Measurements from ENCODE around the gene ZMAT5. TPM values are rescaled to one million over a fixed set of nuclear protein-coding genes. Genes with fewer than 3 reads are reported as not detected.

The ZMAT5 gene
- total RNA-seq, 1 experiment from 2014 or later, result 16.0 TPM

GRCh38 chr22:29715240-29715639 lies 51.6 kb downstream of the ZMAT5 start:
- no TSS peak for BruUV-seq (replicated peaks)
- Histone ChIP-seq H3K36me3 (ENCODE audit: control insufficient read depth in 1 of 2, insufficient read depth in 2 of 2, low read length in 2 of 2) (no peaks in the 10 kb centered on the region), H3K9me3 (ENCODE audit: control insufficient read depth in 1 of 2, insufficient read depth in 1 of 2, low read depth in 1 of 2, low read length in 2 of 2) (no peaks in the 10 kb centered on the region), H3K4me2 (ENCODE audit: low read length) (no peak overlapping the region), H3K4me3 (replicated peaks in 1 of 2; ENCODE audit: low read depth in 1 of 2, low read length in 2 of 2) (no peak overlapping the region), H3K9me2 (ENCODE audit: insufficient read depth) (no peaks in the 10 kb centered on the region), H4K20me1 (ENCODE audit: insufficient read depth) (no peaks in the 10 kb centered on the region), H3K27me3 (ENCODE audit: insufficient read depth, low read length) (no peaks in the 10 kb centered on the region), H3K4me1 (ENCODE audit: control insufficient read depth in 1 of 2, insufficient read depth in 2 of 2, low read length in 2 of 2) (no peaks in the 10 kb centered on the region), H3K27ac (ENCODE audit: low read depth, low read length) (no peak overlapping the region), H2AFZ (ENCODE audit: low read depth, low read length, poor library complexity, severe bottlenecking) (no peak overlapping the region), H3K79me2 (ENCODE audit: insufficient read depth, low read length) (no peaks in the 10 kb centered on the region), H3K9ac (ENCODE audit: low read length) (no peak overlapping the region)
- CTCF ChIA-PET, result interaction anchor here (0.6 kb wide), 1 partner anchor 374 kb away, joined by 4 read pairs; no protein-coding TSS in a partner anchor
- RAD21 ChIA-PET (ENCODE audit: low non-redundant PET in 1 of 2, low total read pairs in 2 of 2, uncharacterized antibody in 2 of 2, unreplicated experiment in 2 of 2), result no interaction called here
- no peak for ATAC-seq
- no peak for DNase-seq (ENCODE audit: low read depth, low spot score)
- TF ChIP-seq FOSL1 (IDR thresholded peaks at IDR 0.05; ENCODE audit: low read depth) (no peak), POLR2A (IDR thresholded peaks at IDR 0.05; ENCODE audit: borderline replicate concordance, extremely low read depth, insufficient read depth, insufficient read length) (no peak), ZFX (IDR thresholded peaks at IDR 0.05) (no peak), EZH2phosphoT487 (IDR thresholded peaks at IDR 0.05; ENCODE audit: borderline replicate concordance) (no peak), YY1 (IDR thresholded peaks at IDR 0.05; ENCODE audit: extremely low read depth, insufficient replicate concordance, low read depth, low read length) (no peak), ATF3 (IDR thresholded peaks at IDR 0.05) (no peak), EZH2 (IDR thresholded peaks at IDR 0.05) (no peak), POLR2AphosphoS5 (IDR thresholded peaks at IDR 0.05; ENCODE audit: low read depth, low read length) (no peak)
- intact Hi-C loops (cut with micrococcal nuclease), result no loop called here
- POLR2A ChIA-PET, result no interaction called here

DNA sequence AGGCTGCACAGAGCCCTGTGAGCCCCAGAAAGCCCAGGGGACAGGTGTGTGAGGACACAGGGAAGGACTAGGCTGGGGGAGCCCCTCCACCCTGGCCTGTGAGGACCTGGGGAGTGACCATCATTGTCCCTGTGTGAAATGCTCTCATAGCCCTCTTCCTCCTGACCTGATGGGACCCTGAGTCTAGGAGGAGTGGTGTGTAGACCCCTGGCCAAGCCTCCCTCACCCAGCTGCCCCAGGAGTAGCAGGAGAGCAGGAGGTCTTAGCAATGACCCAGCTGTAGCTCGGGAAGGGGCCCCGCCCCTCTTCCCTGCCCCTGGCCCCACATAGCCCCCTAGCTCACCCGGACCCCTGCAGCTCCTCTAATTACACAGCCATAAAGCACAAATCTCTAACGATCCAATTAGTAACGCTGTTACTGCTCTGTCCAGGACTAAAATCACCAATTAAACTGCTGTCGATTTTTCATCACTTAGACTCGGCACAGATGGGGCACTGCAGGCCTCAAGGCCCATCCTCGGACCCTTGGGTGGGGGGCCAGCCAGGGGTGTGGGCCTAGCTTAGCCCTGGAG lies 53.6 kb downstream of the ZMAT5 start:
- RAD21 ChIA-PET (ENCODE audit: low non-redundant PET in 1 of 2, low total read pairs in 2 of 2, uncharacterized antibody in 2 of 2, unreplicated experiment in 2 of 2), result no interaction called here
- ATAC-seq (no peak), DNase-seq (ENCODE audit: low read depth, low spot score) (no peak)
- no peaks in the 10 kb centered on the region for H3K27me3 ChIP-seq (ENCODE audit: insufficient read depth, low read length)
- intact Hi-C loops (cut with micrococcal nuclease), result no loop called here
- no peaks in the 10 kb centered on the region for H3K4me1 ChIP-seq (ENCODE audit: control insufficient read depth in 1 of 2, insufficient read depth in 2 of 2, low read length in 2 of 2)
- no peaks in the 10 kb centered on the region for H3K9me3 ChIP-seq (ENCODE audit: control insufficient read depth in 1 of 2, insufficient read depth in 1 of 2, low read depth in 1 of 2, low read length in 2 of 2)
- H3K27ac ChIP-seq (ENCODE audit: low read depth, low read length), result no peak overlapping the region
- H4K20me1 ChIP-seq (ENCODE audit: insufficient read depth), result no peaks in the 10 kb centered on the region
- H3K4me3 ChIP-seq (replicated peaks in 1 of 2; ENCODE audit: low read depth in 1 of 2, low read length in 2 of 2), result no peak overlapping the region
- no peaks in the 10 kb centered on the region for H3K79me2 ChIP-seq (ENCODE audit: insufficient read depth, low read length)
- H3K4me2 ChIP-seq (ENCODE audit: low read length), result no peak overlapping the region
- no peaks in the 10 kb centered on the region for H3K36me3 ChIP-seq (ENCODE audit: control insufficient read depth in 1 of 2, insufficient read depth in 2 of 2, low read length in 2 of 2)
- no peaks in the 10 kb centered on the region for H3K9me2 ChIP-seq (ENCODE audit: insufficient read depth)
- no peak overlapping the region for H3K9ac ChIP-seq (ENCODE audit: low read length)
- no peak overlapping the region for H2AFZ ChIP-seq (ENCODE audit: low read depth, low read length, poor library complexity, severe bottlenecking)
- no TSS peak for BruUV-seq (replicated peaks)
- POLR2A ChIA-PET, result no interaction called here
- CTCF ChIA-PET, result no interaction called here
- TF ChIP-seq, protein P1, sequence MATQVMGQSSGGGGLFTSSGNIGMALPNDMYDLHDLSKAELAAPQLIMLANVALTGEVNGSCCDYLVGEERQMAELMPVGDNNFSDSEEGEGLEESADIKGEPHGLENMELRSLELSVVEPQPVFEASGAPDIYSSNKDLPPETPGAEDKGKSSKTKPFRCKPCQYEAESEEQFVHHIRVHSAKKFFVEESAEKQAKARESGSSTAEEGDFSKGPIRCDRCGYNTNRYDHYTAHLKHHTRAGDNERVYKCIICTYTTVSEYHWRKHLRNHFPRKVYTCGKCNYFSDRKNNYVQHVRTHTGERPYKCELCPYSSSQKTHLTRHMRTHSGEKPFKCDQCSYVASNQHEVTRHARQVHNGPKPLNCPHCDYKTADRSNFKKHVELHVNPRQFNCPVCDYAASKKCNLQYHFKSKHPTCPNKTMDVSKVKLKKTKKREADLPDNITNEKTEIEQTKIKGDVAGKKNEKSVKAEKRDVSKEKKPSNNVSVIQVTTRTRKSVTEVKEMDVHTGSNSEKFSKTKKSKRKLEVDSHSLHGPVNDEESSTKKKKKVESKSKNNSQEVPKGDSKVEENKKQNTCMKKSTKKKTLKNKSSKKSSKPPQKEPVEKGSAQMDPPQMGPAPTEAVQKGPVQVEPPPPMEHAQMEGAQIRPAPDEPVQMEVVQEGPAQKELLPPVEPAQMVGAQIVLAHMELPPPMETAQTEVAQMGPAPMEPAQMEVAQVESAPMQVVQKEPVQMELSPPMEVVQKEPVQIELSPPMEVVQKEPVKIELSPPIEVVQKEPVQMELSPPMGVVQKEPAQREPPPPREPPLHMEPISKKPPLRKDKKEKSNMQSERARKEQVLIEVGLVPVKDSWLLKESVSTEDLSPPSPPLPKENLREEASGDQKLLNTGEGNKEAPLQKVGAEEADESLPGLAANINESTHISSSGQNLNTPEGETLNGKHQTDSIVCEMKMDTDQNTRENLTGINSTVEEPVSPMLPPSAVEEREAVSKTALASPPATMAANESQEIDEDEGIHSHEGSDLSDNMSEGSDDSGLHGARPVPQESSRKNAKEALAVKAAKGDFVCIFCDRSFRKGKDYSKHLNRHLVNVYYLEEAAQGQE (IDR thresholded peaks at IDR 0.05; ENCODE audit: low read depth), result no peak
- no peak for TF ChIP-seq MAX (IDR thresholded peaks at IDR 0.05)
- no peak for TF ChIP-seq ELF1 (IDR thresholded peaks at IDR 0.05; ENCODE audit: borderline replicate concordance, low read depth)
- TF ChIP-seq, protein P2, sequence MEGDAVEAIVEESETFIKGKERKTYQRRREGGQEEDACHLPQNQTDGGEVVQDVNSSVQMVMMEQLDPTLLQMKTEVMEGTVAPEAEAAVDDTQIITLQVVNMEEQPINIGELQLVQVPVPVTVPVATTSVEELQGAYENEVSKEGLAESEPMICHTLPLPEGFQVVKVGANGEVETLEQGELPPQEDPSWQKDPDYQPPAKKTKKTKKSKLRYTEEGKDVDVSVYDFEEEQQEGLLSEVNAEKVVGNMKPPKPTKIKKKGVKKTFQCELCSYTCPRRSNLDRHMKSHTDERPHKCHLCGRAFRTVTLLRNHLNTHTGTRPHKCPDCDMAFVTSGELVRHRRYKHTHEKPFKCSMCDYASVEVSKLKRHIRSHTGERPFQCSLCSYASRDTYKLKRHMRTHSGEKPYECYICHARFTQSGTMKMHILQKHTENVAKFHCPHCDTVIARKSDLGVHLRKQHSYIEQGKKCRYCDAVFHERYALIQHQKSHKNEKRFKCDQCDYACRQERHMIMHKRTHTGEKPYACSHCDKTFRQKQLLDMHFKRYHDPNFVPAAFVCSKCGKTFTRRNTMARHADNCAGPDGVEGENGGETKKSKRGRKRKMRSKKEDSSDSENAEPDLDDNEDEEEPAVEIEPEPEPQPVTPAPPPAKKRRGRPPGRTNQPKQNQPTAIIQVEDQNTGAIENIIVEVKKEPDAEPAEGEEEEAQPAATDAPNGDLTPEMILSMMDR (IDR thresholded peaks at IDR 0.05 in 2 of 3, conservative IDR thresholded peaks at IDR 0.05 in 1 of 3; ENCODE audit: borderline replicate concordance in 1 of 3, insufficient read depth in 1 of 3, low read depth in 2 of 3, low read length in 2 of 3), result no peak
- TF ChIP-seq TCF7L2 (IDR thresholded peaks at IDR 0.05; ENCODE audit: borderline replicate concordance, extremely low read depth, insufficient read depth, insufficient read length), result no peak
- TF ChIP-seq EGR1 (IDR thresholded peaks at IDR 0.05; ENCODE audit: low read depth), result no peak
- no peak for TF ChIP-seq SIN3A (IDR thresholded peaks at IDR 0.05; ENCODE audit: low read depth)
- no peak for TF ChIP-seq EZH2 (IDR thresholded peaks at IDR 0.05)
- no peak for TF ChIP-seq ZNF274 (IDR thresholded peaks at IDR 0.05; ENCODE audit: low read depth, low read length)
